GM12873 (cell line): ENCODE measurements around the gene MIF.

Experiments
- CTCF ChIP-seq: IDR thresholded peaks from 2 replicates; pipeline ENCODE4 v1.5.1; 2012; ENCODE audit warnings: low read depth, mild to moderate bottlenecking, moderate library complexity, low read length, control low read depth; ENCODE audit not compliant: insufficient read depth; ENCODE audit errors: missing control alignments

Gene MIF

GRCh38 chr22:23894710-23895598 is 771 bp downstream of the MIF start:
- TF ChIP-seq CTCF = peak; percentile 77

- TF ChIP-seq CTCF = no peak
Observed at GRCh38 chr22:23895599-23896144, 1.5 kb downstream of the MIF start.

GRCh38 chr22:23896166-23896522 is 2.0 kb downstream of the MIF start:
- TF ChIP-seq CTCF = no peak

GRCh38 chr22:23896523-23897186 is 2.5 kb downstream of the MIF start:
- no peak for TF ChIP-seq CTCF

GRCh38 chr22:23897320-23897719 is 3.1 kb downstream of the MIF start:
- no peak for TF ChIP-seq CTCF

GRCh38 chr22:23898006-23898974 is 4.1 kb downstream of the MIF start:
- no peak for TF ChIP-seq CTCF
